Liver (tissue), 9 donors: ENCODE results near the gene FAM8A1. TPM values are rescaled to one million over a fixed set of nuclear protein-coding genes. Genes with fewer than 3 reads are reported as not detected.

Experiments
- DNase-seq: peaks from one replicate; pipeline ENCODE4 v3.0.0-alpha.2; 2017; ENCODE audit warnings: low spot score
- H3K27ac ChIP-seq, 2 donors: one replicate each; pipeline ENCODE4 v1.7.0; 2013; ENCODE audit warnings: inconsistent platforms in 2 of 2, low read length in 2 of 2, control low read depth in 1 of 2, low read depth in 1 of 2, mild to moderate bottlenecking in 1 of 2
- H3K27me3 ChIP-seq, 4 donors: one replicate each; pipeline versions ENCODE4 v1.6.1 to v1.7.0; 2013; ENCODE audit warnings: low read length in 3 of 4, inconsistent platforms in 1 of 4, mild to moderate bottlenecking in 1 of 4, moderate library complexity in 1 of 4; ENCODE audit not compliant: control insufficient read depth in 4 of 4, insufficient read depth in 4 of 4
- H3K36me3 ChIP-seq, 4 donors: one replicate each; pipeline versions ENCODE4 v1.6.1 to v1.7.0; 2013; ENCODE audit warnings: low read length in 3 of 4, mild to moderate bottlenecking in 3 of 4, low read depth in 1 of 4, moderate library complexity in 1 of 4; ENCODE audit not compliant: control insufficient read depth in 4 of 4, insufficient read depth in 3 of 4
- H3K4me1 ChIP-seq, 4 donors: one replicate each; pipeline versions ENCODE4 v1.6.1 to v1.7.0; 2013; ENCODE audit warnings: low read length in 3 of 4, mild to moderate bottlenecking in 3 of 4, moderate library complexity in 1 of 4; ENCODE audit not compliant: control insufficient read depth in 4 of 4, insufficient read depth in 4 of 4
- H3K4me3 ChIP-seq, 3 donors: one replicate each; pipeline versions ENCODE4 v1.6.1 to v1.7.0; 2013; ENCODE audit warnings: low read length in 3 of 3, control low read depth in 1 of 3, low read depth in 1 of 3, mild to moderate bottlenecking in 1 of 3
- H3K9ac ChIP-seq, 2 donors: one replicate each; pipeline ENCODE4 v1.7.0; 2013; ENCODE audit warnings: low read length in 2 of 2, mild to moderate bottlenecking in 2 of 2, moderate library complexity in 2 of 2, control low read depth in 1 of 2, low read depth in 1 of 2
- H3K9me3 ChIP-seq, 4 donors: one replicate each; pipeline versions ENCODE4 v1.6.1 to v1.7.0; 2013; ENCODE audit warnings: low read length in 3 of 4; ENCODE audit not compliant: control insufficient read depth in 4 of 4
- ATF3 ChIP-seq: IDR thresholded peaks from 2 replicates; pipeline ENCODE4 v1.6.1; 2016; ENCODE audit warnings: antibody characterized with exemption
- CTCF ChIP-seq: fragments of 150-350 bp; IDR thresholded peaks from 2 replicates; pipeline ENCODE4 v1.5.1; 2017; ENCODE audit warnings: improper control_type of control experiment, low read depth, low read length; ENCODE audit not compliant: missing input control
- EGR1 ChIP-seq, 2 donors: IDR thresholded peaks; 2 replicates each; pipeline ENCODE4 v1.6.1; 2016 to 2018; ENCODE audit warnings: antibody characterized with exemption in 2 of 2, low read depth in 2 of 2
- FOXA1 ChIP-seq: IDR thresholded peaks from 2 replicates; pipeline ENCODE4 v1.6.1; 2016; ENCODE audit warnings: antibody characterized with exemption
- FOXA2 ChIP-seq: IDR thresholded peaks from 2 replicates; pipeline ENCODE4 v1.6.1; 2016; ENCODE audit warnings: antibody characterized with exemption
- GABPA ChIP-seq, 2 donors: IDR thresholded peaks in 1 of 2; conservative IDR thresholded peaks in 1 of 2; 2 replicates each; pipeline ENCODE4 v1.6.1; 2016; ENCODE audit warnings: antibody characterized with exemption in 2 of 2, mild to moderate bottlenecking in 1 of 2, moderate library complexity in 1 of 2
- HNF4A ChIP-seq, 2 donors: conservative IDR thresholded peaks; 2 replicates each; pipeline ENCODE4 v1.6.1; 2016; ENCODE audit warnings: antibody characterized with exemption in 2 of 2, mild to moderate bottlenecking in 2 of 2
- HNF4G ChIP-seq: IDR thresholded peaks from 2 replicates; pipeline ENCODE4 v1.6.1; 2016; ENCODE audit warnings: antibody characterized with exemption
- JUND ChIP-seq, 2 donors: IDR thresholded peaks; 2 replicates each; pipeline ENCODE4 v1.6.1; 2016; ENCODE audit warnings: antibody characterized with exemption in 2 of 2
- MAX ChIP-seq: IDR thresholded peaks from 2 replicates; pipeline ENCODE4 v1.6.1; 2016; ENCODE audit warnings: antibody characterized with exemption
- NR2F2 ChIP-seq: IDR thresholded peaks from 2 replicates; pipeline ENCODE4 v1.6.1; 2016; ENCODE audit warnings: antibody characterized with exemption
- RAD21 ChIP-seq, 2 donors: IDR thresholded peaks; 2 replicates each; pipeline ENCODE4 v1.6.1; 2016; ENCODE audit warnings: antibody characterized with exemption in 2 of 2, mild to moderate bottlenecking in 2 of 2
- REST ChIP-seq: IDR thresholded peaks from 2 replicates; pipeline ENCODE4 v1.6.1; 2016; ENCODE audit warnings: antibody characterized with exemption, mild to moderate bottlenecking
- RXRA ChIP-seq, 2 donors: IDR thresholded peaks; 2 replicates each; pipeline ENCODE4 v1.6.1; 2017 to 2018; ENCODE audit warnings: antibody characterized with exemption in 2 of 2, mild to moderate bottlenecking in 1 of 2
- YY1 ChIP-seq: IDR thresholded peaks from 2 replicates; pipeline ENCODE4 v1.6.1; 2016; ENCODE audit warnings: antibody characterized with exemption, mild to moderate bottlenecking
- ZBTB33 ChIP-seq: IDR thresholded peaks from 2 replicates; pipeline ENCODE4 v1.6.1; 2016; ENCODE audit warnings: antibody characterized with exemption
- WGBS: extraction: QIAGEN DNeasy Blood & Tissue Kit; methylation state at CpG from one replicate; pipeline ENCODE4 v1.1.7; 2013; 5-methylcytosine and 5-hydroxymethylcytosine counted together
- polyA plus RNA-seq, 2 donors: library from polyadenylated mRNA; stranded (reverse) in 1 of 2; unstranded in 1 of 2; fragments of 200-250 nt in 1 of 2; fragments of >200 nt in 1 of 2; fragmentation: Nextera tagmentation in 1 of 2; extraction: Ambion mirVana in 1 of 2; gene quantifications; one replicate each; pipeline versions ENCODE4 v1.2.1 to v1.2.3, GENCODE V29; 2013 to 2015
- total RNA-seq, 2 donors: library from RNA; depleted of rRNA; stranded (reverse); fragments of >200 nt; gene quantifications; one replicate each; pipeline ENCODE4 v1.2.3, GENCODE V29; 2014
- donor health status: healthy.
- donor health status: healthy.
- donor health status: healthy.
- donor health status: healthy.
- donor health status: healthy.

FAM8A1 gene
- total and polyA plus RNA-seq, 4 donors = 20.7 to 47.2 (median 20.9) TPM

- no peaks in the 10 kb centered on the region for H3K9me3 ChIP-seq
- no peaks in the 10 kb centered on the region for H3K27me3 ChIP-seq
- DNase-seq = no peak
- TF ChIP-seq CTCF (no peak), ATF3 (no peak), YY1 (no peak), MAX (no peak), FOXA1 (no peak), ZBTB33 (no peak), NR2F2 (no peak), HNF4A (conservative IDR thresholded peaks at IDR 0.05) (no peak), RAD21 (IDR thresholded peaks at IDR 0.05) (no peak)
- no peak overlapping the region for H3K27ac ChIP-seq
- H3K4me3 ChIP-seq = no peak overlapping the region
- no peaks in the 10 kb centered on the region for H3K4me1 ChIP-seq
- H3K36me3 ChIP-seq = peaks cover 5 to 40% (median 30%) of the 10 kb centered on the region in 4 donors
- 92% methylated on average over 2 of the region's 2 CpGs for WGBS
- no peak overlapping the region for H3K9ac ChIP-seq
Measured at GRCh38 chr6:17638212-17638715, 38.2 kb downstream of the FAM8A1 start.

GRCh38 chr6:17640477-17640917 lies 40.4 kb downstream of the FAM8A1 start:
- no peak overlapping the region for H3K27ac ChIP-seq
- peaks cover 7 to 58% (median 40%) of the 10 kb centered on the region in 4 donors for H3K36me3 ChIP-seq

More at GRCh38 chr6:17640477-17640917, 40.4 kb downstream of the FAM8A1 start:
- no peaks in the 10 kb centered on the region for H3K27me3 ChIP-seq
- no peaks in the 10 kb centered on the region for H3K9me3 ChIP-seq
- H3K9ac ChIP-seq = no peak overlapping the region
- H3K4me3 ChIP-seq = no peak overlapping the region
- TF ChIP-seq MAX (no peak), RAD21 (IDR thresholded peaks at IDR 0.05) (no peak), FOXA2 (no peak), YY1 (no peak), ZBTB33 (no peak), FOXA1 (no peak), JUND (IDR thresholded peaks at IDR 0.05) (no peak), NR2F2 (no peak), GABPA (IDR thresholded peaks at IDR 0.05 in 1 of 2, conservative IDR thresholded peaks at IDR 0.05 in 1 of 2) (no peak), RXRA (IDR thresholded peaks at IDR 0.05) (no peak), EGR1 (IDR thresholded peaks at IDR 0.05; ENCODE audit: low read depth in 2 of 2) (no peak), HNF4G (no peak), REST (no peak), CTCF (no peak)
- 92% methylated on average over 3 of the region's 3 CpGs for WGBS
- no peak for DNase-seq
- H3K4me1 ChIP-seq = no peaks in the 10 kb centered on the region
